ENCODE results near the gene POMP. TPM values are rescaled to one million over a fixed set of nuclear protein-coding genes. Genes with fewer than 3 reads are reported as not detected.

POMP gene
- total RNA-seq, 1 experiment from 2014 or later: 92.0 TPM

DNA sequence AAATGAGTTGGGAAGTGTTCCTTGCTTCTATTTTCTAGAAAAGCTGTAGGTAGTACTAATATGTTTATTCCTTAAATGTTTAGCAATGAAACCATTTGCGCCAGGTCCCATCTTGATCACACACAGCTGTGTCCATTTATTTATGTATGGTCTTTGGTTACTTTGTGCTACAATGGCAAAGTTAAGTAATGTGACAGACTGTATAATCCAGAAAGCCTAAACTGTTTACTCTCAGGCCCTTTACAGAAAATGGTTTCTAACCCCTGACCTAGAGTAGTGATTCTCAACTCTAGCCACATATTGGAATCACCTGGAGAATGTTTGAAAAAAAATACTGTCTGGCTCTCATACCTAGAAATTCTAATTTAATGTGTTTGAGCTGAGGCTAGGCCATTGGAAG is 38.5 kb downstream of the POMP start:
- no TSS peak for BruUV-seq (replicated peaks)
- ChIA-PET POLR2A (interaction anchor here (0.6 kb wide), 1 partner anchor 319 kb away, joined by 5 read pairs; no protein-coding TSS in a partner anchor), CTCF (no interaction called here)
- H3K4me3 ChIP-seq (ENCODE audit: low read depth in 2 of 2, low read length in 2 of 2): no peak overlapping the region
- H3K36me3 ChIP-seq (ENCODE audit: control insufficient read depth, insufficient read depth, low read length): no peaks in the 10 kb centered on the region
- H3K9me3 ChIP-seq (ENCODE audit: control insufficient read depth, insufficient read depth, low read depth, low read length): no peaks in the 10 kb centered on the region
- intact Hi-C loops (cut with micrococcal nuclease; ENCODE audit: unreplicated experiment) (no loop called here), in situ Hi-C loops (cut with HindIII; ENCODE audit: low pct_unique_long_range_greater_than_20kb, low sequenced_read_pairs) (no loop called here)
- TF ChIP-seq POLR2AphosphoS5 (IDR thresholded peaks at IDR 0.05; ENCODE audit: low read depth, low read length) (no peak), TCF7L2 (IDR thresholded peaks at IDR 0.05; ENCODE audit: low read depth, low read length) (no peak), SIN3A (IDR thresholded peaks at IDR 0.05; ENCODE audit: borderline replicate concordance, insufficient read depth, low read depth, low read length) (no peak)
- TF ChIP-seq, protein P1, sequence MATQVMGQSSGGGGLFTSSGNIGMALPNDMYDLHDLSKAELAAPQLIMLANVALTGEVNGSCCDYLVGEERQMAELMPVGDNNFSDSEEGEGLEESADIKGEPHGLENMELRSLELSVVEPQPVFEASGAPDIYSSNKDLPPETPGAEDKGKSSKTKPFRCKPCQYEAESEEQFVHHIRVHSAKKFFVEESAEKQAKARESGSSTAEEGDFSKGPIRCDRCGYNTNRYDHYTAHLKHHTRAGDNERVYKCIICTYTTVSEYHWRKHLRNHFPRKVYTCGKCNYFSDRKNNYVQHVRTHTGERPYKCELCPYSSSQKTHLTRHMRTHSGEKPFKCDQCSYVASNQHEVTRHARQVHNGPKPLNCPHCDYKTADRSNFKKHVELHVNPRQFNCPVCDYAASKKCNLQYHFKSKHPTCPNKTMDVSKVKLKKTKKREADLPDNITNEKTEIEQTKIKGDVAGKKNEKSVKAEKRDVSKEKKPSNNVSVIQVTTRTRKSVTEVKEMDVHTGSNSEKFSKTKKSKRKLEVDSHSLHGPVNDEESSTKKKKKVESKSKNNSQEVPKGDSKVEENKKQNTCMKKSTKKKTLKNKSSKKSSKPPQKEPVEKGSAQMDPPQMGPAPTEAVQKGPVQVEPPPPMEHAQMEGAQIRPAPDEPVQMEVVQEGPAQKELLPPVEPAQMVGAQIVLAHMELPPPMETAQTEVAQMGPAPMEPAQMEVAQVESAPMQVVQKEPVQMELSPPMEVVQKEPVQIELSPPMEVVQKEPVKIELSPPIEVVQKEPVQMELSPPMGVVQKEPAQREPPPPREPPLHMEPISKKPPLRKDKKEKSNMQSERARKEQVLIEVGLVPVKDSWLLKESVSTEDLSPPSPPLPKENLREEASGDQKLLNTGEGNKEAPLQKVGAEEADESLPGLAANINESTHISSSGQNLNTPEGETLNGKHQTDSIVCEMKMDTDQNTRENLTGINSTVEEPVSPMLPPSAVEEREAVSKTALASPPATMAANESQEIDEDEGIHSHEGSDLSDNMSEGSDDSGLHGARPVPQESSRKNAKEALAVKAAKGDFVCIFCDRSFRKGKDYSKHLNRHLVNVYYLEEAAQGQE (IDR thresholded peaks at IDR 0.05; ENCODE audit: insufficient read depth in 1 of 2, low read depth in 2 of 2, low read length in 1 of 2): no peak
- TF ChIP-seq, protein P2, sequence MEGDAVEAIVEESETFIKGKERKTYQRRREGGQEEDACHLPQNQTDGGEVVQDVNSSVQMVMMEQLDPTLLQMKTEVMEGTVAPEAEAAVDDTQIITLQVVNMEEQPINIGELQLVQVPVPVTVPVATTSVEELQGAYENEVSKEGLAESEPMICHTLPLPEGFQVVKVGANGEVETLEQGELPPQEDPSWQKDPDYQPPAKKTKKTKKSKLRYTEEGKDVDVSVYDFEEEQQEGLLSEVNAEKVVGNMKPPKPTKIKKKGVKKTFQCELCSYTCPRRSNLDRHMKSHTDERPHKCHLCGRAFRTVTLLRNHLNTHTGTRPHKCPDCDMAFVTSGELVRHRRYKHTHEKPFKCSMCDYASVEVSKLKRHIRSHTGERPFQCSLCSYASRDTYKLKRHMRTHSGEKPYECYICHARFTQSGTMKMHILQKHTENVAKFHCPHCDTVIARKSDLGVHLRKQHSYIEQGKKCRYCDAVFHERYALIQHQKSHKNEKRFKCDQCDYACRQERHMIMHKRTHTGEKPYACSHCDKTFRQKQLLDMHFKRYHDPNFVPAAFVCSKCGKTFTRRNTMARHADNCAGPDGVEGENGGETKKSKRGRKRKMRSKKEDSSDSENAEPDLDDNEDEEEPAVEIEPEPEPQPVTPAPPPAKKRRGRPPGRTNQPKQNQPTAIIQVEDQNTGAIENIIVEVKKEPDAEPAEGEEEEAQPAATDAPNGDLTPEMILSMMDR (IDR thresholded peaks at IDR 0.05): no peak
- ATAC-seq (no peak), DNase-seq (ENCODE audit: low read depth, low spot score) (no peak)
- no peak overlapping the region for H3K27ac ChIP-seq (ENCODE audit: low read length)
- no peaks in the 10 kb centered on the region for H3K27me3 ChIP-seq (ENCODE audit: control insufficient read depth, insufficient read depth, low read length)
- H3K4me1 ChIP-seq (ENCODE audit: control insufficient read depth, insufficient read depth, low read length): no peaks in the 10 kb centered on the region

DNA sequence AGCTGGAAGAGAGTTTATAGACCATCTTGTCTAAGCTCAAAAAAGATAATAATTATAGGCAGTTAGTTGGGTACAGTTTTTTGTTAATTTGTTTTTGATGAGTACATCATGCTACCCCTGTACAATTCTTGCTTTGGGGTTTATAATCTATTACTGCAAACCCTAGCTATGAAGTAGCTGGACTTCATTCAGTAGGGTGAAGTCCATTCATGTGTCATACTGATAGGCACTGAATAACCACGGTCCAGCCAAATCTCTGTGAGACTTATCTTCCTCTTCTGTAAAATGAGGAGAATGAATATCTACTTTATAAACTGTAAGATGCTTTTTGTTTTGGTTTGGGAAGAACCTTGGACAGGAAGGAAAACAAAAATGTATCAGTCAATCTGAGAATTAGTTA is 40.3 kb downstream of the POMP start:
- H3K4me1 ChIP-seq (ENCODE audit: control insufficient read depth, insufficient read depth, low read length): no peaks in the 10 kb centered on the region
- intact Hi-C loops (cut with micrococcal nuclease; ENCODE audit: unreplicated experiment): no loop called here
- ChIA-PET POLR2A (no interaction called here), CTCF (no interaction called here)
- in situ Hi-C loops (cut with HindIII; ENCODE audit: low pct_unique_long_range_greater_than_20kb, low sequenced_read_pairs): no loop called here
- no peaks in the 10 kb centered on the region for H3K36me3 ChIP-seq (ENCODE audit: control insufficient read depth, insufficient read depth, low read length)
- no TSS peak for BruUV-seq (replicated peaks)
- TF ChIP-seq, protein P1 (IDR thresholded peaks at IDR 0.05; ENCODE audit: insufficient read depth in 1 of 2, low read depth in 2 of 2, low read length in 1 of 2): no peak
- TF ChIP-seq, protein P2 (IDR thresholded peaks at IDR 0.05): no peak
- TF ChIP-seq POLR2AphosphoS5 (IDR thresholded peaks at IDR 0.05; ENCODE audit: low read depth, low read length) (no peak), TCF7L2 (IDR thresholded peaks at IDR 0.05; ENCODE audit: low read depth, low read length) (no peak), SIN3A (IDR thresholded peaks at IDR 0.05; ENCODE audit: borderline replicate concordance, insufficient read depth, low read depth, low read length) (no peak)
- ATAC-seq: no peak
- H3K27ac ChIP-seq (ENCODE audit: low read length): no peak overlapping the region
- H3K4me3 ChIP-seq (ENCODE audit: low read depth in 2 of 2, low read length in 2 of 2): no peak overlapping the region
- H3K27me3 ChIP-seq (ENCODE audit: control insufficient read depth, insufficient read depth, low read length): no peaks in the 10 kb centered on the region
- no peaks in the 10 kb centered on the region for H3K9me3 ChIP-seq (ENCODE audit: control insufficient read depth, insufficient read depth, low read depth, low read length)
- DNase-seq (ENCODE audit: low read depth, low spot score): no peak

Data from Panc1 (cell line).